ENCODE measurements around the gene ZBTB46.
"Not testable (repeated sequence)": the region's sequence is repeated elsewhere in the genome, so short reads cannot be mapped to it uniquely, and the experiment has no call there.

Gene ZBTB46

DNA sequence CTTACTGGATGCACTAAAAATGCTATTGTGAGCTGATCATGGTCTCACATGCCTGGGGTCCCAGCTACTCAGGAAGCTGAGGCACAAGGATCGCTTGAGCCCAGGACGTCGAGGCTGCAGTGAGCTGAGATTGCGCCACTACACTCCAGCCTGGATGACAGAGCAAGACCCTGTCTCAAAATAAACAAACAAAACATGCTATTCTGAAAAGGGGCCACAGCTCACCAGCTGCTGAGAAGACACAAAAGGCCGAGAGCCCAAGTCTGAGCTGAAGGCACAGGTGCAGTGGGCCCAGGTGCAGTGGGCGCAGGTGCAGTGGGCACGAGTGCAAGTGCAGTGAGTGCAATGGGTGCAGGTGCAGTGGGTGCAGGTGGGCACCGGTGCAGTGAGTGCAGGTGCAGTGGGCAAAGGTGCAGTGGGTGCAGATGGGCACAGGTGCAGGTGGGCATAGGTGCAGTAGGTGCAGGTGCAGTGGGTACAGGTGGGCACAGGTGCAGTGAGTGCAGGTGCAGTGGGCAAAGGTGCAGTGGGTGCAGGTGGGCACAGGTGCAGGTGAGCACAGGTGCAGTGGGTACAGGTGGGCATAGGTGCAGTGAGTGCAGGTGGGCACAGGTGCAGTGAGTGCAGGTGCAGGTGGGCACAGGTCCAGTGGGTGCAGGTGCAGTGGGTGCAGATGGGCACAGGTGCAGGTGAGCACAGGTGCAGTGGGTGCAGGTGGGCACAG, 16.0 kb downstream of the ZBTB46 start:
- no peak for DNase-seq (ENCODE audit: low read depth)

DNA sequence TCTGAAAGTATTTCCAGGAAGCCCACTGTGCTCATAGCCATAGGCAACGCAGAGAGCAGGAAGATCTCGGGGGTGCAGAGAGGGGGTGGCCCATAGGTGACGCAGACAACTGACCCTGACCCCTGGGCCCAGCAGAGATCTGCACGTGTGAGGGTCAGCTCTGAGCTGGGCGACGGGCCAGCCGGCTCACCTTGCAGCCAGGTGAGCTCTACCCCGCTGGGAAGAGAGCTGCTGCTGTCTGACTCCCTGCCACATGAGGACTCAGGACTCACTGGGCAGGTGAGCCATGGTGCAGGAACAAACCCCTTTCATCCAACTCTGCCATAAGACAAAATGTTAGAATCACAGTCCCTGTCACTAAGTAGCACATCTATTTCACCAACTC, 19.6 kb downstream of the ZBTB46 start:
- no peak for DNase-seq (ENCODE audit: low read depth)

DNA sequence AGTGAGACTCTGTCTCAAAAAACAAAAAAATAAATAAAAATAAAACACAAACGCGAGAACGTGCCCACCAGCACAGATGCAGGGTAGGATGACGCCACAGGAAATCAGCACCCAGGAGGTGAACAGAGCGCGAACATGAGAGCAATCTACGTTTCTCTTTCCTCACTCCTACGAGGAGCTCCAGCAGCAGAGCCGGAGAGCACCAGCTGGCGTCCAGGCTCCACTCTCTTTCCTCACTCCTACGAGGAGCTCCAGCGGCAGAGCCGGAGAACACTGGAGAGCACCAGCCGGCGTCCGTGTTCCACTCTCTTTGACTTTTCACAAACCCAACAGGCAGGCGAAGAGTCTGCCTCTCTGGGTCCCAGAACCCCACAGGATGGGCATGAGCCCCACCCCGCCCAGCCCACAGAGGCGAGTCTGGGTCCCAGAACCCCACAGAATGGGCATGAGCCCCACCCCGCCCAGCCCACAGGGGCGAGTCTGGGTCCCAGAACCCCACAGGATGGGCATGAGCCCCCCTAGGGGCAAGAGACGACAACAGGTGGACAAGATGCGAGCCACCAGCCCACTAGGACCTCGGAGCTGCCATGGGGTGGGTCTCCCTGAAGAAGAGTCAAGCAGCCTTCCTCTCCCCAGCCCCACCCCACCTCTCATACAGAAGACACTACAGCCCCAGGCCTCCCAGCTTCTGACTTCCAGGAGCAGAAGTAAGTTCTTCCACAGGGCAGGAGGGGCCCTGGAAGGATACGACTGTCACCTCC, 20.2 kb downstream of the ZBTB46 start:
- no peak for DNase-seq (ENCODE audit: low read depth)

DNA sequence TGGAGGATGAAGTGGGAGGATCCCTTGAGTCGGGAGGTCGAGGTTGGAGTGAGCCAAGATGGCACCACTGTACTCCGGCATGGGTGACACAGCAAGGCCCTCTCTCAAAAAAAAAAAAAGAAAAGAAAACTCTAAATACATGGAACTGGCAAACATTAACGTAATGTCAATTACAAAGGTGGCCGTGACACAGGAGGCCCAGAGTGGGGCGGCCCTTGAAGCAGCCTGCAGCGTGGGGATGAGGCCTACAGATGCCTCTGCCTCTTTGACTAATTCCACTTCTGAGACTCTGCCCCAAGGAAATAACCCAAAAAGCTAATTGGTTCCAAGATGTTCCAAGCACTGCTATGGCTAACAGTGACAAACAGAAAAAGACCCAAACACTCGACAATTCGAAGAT, 21.2 kb downstream of the ZBTB46 start:
- DNase-seq (ENCODE audit: low read depth), result no peak

DNA sequence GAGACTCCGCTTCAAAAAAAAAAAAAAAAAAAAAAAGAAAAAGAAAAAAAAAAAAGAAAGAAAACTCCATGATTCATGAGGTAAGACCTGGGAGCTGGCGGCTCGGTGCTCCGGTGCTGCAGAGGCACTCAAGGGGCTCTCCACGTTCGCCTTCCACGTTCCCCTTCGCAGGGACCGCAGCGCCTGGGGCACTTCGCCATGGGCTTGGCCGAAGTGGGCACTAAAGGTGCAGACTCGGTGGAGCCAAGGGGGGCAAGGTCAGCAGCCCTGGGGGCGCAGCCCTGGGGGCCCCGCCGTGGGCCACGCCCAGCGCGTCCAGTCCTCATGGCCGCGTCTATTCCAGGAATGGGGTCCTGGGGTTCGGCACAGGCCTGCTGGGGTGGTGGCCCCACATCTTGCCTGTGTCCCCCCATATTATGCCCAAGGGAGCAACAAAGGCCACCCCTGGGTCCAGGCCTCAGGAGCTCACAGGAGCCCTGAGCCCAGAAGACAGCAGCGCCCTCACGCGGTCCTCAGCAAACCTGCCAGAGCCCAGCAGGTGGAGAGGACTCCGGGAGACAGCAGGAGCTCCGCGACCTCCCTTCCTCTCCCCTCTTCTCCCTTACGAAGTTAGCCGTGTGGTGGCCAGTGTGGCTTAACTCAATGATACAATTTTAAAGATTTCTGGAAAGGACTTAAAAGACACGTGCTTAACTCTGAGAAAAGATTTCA, 21.9 kb downstream of the ZBTB46 start:
- no peak for DNase-seq (ENCODE audit: low read depth)

DNA sequence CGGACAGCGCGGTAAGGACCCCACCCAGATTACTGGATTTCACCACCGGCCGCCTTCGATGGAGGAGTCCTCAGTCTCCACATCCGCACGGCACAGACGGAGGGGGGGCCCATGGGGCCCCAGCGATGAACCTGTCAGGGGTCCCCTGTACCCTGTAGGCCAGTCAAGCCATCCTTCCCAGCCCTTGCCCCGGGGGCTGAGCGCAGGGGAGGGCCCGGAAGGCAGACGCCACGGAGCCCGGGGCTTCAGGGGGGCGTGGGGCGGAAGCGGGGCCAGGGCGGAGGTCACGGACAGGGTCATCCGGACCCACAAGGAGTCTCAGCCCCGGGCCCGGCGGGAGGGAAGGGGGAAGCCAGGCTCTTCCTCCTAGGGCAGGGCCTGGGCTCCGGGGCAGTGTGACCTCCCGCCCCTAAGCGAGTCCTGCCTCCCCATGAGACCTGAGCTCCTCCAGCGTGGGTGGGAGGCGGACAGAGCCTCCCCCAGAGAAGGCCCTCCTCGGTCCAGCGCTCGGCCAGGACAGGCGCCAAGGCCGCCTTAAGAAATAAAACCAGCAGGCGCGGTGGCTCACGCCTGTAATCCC, 22.8 kb downstream of the ZBTB46 start:
- DNase-seq (ENCODE audit: low read depth), result no peak

DNA sequence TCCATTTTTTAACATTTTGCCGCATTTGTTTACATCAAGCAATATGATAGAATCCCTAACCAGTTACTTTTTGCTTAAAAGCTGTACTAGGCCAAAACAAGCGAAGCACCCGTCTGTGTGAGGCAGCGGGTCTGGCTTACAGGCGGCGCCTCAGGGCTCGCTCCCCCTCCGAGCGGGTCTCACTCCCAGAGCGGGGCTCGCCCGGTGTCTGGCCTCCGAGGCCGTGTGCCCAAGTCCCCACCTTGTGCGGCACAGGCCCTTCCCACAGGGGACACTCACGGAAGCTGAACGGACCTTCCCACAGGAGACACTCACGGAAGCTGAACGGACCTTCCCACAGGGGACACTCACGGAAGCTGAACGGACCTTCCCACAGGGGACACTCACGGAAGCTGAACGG, 23.4 kb downstream of the ZBTB46 start:
- DNase-seq (ENCODE audit: low read depth), result no peak

DNA sequence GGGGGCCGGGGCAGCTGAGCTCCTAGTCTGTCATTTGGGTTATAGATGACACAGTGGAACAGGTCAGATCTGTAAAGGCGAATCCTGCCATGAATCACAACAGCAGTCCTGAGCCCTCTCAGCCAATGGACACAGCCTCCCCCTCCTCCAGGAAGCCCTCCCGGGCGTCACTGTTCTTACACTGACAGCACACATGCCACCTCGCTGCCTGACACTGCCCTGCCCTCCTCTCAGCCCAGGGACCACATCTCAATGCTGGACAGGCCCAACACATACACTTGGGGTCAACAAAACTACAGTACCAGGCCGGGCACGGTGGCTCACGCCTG, 26.8 kb downstream of the ZBTB46 start:
- no peak for DNase-seq (ENCODE audit: low read depth)

DNA sequence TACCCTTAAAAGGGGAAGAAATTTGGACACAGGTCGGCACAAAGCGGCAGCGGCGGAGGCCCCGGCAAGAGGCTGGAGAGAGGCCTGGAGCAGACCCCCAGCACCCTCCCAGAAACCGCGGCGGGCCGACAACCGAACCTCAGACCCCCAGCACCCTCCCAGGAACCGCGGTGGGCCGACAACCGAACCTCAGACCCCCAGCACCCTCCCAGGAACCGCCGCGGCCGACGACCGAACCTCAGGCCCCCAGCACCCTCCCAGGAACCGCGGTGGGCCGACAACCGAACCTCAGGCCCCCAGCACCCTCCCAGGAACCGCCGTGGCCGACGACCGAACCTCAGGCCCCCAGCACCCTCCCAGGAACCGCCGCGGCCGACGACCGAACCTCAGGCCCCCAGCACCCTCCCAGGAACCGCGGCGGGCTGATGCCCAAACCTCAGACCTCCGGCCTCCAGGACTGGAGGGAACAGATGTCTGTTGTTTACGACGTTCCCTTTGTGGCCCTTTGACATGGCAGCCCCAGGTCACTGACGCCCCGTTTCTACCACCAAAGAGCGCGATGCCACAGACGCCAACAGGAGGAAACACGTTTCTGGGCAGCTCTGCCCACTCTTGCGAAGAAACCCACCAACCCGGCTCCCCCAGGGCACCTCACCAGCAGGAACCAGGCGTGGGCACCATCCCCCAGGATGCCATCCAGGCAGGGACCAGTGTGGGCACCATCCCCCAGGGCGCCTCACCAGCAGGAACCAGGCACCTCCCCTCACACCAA, 28.4 kb downstream of the ZBTB46 start:
- DNase-seq (ENCODE audit: low read depth), result no peak

DNA sequence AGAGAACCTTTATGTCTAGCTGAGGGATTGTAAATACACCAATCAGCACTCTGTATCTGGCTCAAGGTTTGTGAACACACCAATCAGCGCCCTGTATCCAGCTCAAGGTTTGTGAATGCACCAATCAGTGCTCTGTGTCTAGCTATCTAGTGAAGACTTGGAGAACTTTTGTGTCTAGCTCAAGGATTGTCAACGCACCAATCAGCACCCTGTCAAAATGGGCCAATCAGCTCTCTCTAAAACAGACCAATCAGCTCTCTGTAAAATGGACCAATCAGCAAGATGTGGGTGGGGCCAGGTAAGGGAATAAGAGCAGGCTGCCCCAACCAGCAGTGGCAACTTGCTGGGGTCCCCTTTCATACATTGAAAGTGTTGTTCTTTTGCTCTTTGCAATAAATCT, 29.9 kb downstream of the ZBTB46 start:
- DNase-seq (ENCODE audit: low read depth), result not testable (repeated sequence)

DNA sequence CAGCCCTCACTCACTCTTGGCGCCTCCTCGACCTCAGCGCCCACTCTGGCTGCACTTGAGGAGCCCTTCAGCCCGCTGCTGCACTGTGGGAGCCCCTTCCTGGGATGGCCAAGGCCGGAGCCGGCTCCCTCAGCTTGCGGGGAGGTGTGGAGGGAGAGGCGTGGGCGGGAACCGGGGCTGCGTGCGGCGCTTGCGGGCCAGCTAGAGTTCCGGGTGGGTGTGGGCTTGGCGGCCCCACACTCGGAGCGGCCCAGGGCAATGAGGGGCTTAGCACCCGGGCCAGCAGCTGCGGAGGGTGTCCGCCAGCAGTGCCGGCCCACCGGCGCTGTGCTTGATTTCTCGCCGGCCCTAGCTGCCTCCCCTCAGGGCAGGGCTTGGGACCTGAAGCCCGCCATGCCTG, 30.7 kb downstream of the ZBTB46 start:
- DNase-seq (ENCODE audit: low read depth), result not testable (repeated sequence)

DNA sequence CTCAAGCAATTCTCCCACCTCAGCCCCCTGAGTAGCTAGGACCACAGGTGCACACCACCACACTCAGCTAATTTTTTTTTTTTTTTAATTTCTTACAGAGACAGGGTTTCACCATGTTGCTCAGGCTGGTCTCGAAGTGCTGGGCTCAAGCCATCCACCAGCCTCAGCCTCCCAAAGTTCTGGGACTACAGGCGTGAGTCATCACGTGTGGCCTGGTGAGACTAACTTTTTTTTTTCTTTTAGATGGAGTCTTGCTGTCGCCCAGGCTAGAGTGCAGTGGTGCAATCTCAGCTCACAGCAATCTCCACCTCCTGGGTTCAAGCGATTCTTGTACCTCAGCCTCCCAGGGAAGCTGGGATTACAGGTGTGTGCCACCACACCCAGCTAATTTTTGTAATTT, 31.9 kb downstream of the ZBTB46 start:
- DNase-seq (ENCODE audit: low read depth), result not testable (repeated sequence)

DNA sequence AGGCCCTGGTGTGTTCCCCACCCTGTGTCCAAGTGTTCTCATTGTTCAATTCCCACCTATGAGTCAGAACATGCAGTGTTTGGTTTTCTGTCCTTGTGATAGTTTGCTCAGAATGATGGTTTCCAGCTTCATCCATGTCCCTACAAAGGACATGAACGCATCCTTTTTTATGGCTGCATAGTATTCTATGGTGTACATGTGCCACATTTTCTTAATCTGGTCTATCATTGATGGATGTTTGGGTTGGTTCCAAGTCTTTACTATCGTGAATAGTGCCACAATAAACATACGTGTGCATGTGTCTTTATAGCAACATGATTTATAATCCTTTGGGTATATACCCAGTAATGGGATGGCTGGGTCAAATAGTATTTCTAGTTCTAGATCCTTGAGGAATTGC, 33.9 kb downstream of the ZBTB46 start:
- DNase-seq (ENCODE audit: low read depth), result not testable (repeated sequence)

DNA sequence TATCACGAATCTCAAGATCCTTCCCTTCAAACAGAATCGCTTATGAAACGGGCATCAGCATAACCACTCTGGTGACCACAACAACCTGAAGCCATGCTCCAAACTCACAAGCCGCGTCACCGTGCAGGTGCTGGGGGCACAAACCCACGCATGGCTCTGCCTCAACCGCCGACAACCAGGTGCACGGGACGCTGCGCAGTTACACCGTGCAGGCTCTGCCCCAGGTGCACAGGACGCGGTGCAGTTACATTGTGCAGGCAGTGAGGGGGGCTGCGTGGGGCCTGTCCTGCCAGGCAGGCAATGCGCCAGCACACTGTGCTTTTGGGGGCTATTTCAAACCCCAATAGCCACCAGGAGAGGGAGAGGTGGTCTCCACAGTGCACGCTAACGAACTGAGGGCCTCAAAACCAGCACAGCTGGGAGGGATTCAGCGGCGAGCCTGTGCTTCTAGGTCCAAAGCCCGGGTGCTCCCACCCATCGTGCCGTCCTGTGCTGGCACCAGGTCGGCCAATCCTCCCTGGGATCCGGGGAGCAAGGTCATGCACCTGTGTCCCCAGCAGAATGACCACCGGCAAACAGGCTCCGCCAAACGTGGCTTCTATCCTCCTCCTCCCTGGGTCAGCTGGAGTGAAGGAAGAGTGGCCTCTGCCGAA, 35.8 kb downstream of the ZBTB46 start:
- DNase-seq (ENCODE audit: low read depth), result no peak

DNA sequence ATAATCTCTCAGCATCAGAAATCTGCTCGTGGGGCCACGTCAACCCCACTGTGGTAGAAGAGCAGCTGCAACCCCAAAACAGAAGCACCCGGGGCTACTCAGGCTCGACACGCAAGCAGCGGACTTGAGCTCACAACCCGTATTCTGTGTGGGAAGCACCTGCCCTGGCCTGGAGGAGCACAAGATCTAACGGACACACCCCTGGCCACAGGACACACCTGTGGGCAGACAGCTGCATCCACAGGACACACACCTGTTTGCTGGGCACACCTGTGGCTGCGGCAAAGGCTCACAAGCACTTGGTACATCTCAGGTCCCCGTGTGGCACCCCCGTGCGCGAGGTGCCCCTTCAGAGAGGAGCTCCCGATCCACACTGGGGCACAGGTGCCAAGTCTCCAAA, 36.5 kb downstream of the ZBTB46 start:
- DNase-seq (ENCODE audit: low read depth), result no peak

DNA sequence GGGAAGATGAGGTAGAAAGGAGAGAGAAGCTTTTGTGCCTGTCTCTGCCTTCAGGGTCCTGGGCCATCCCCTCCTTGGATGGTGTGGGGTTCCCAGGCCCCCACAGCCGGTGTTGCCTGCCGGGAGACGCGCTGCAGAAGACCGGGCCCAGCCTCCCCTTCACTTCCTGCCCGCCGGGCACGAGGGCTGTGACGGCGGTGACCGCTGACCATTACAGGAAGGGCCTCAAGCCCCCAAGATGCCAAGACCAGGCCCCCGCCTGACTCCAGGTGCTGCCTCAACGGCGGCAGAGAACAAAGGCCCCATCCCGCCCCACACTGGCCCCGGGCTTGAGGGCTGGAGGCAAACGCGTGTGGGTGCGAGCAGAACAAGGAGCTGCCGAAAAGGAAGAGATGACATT, 38.2 kb downstream of the ZBTB46 start:
- DNase-seq (ENCODE audit: low read depth), result no peak

DNA sequence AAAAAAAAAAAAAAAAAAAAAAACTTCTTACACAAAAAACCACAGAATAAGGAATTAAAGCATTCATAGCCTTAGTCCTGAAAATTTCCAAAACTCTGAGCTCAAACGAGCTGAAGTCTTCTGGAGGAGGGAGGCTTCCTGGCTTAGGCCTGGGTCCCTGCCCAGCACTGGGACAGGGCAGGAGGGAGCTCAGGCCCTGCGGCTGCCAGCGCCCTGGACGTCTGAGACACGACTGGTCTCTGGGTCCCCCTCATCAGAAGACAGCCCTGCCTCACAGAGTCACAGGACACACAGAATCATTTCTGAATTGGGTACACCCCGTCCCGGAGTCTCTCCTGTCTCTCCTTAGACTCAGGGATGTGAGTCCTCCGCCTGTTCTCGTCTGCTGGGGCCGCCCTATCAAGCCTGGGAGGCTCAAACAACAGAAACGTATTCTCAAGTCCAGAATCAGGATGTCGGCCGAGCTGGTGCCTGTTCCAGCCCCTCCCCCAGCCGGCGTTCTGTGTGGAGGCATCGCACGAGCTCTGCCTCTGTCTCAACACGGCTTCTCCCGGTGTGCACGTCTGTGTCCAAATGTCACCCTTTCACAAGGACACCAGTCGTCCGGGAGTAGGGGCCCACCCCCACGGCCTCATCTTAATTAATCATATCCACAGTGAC, 39.4 kb downstream of the ZBTB46 start:
- DNase-seq (ENCODE audit: low read depth), result no peak

DNA sequence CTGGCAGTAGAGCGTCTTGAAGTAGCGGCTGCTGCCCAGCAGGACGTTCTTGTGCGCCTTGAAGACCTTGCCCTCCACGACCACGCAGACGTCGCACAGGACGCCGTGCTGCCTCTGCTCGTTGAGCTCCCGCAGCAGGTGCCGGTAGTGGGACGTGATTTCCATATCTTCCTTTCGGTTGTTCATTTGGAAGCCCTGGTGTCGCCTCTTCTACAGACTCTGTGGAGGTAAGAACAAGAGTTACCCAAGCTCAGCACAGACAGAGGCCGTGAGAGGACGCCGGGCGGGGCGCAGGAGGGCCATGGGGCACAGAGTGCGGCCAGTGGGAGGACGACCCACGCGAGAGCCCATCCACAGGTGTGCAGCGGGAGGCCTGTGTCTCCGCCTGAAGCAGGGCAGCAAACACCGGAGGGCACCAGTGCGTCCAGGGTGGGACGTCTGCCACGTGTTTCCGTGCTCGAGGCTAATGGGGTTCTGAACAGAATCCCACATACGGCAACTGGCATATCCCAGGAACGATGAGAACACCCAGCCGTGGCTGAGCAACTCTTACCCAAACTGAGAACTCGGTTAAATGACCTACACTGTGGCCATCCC, 40.4 kb downstream of the ZBTB46 start:
- DNase-seq (ENCODE audit: low read depth), result no peak

DNA sequence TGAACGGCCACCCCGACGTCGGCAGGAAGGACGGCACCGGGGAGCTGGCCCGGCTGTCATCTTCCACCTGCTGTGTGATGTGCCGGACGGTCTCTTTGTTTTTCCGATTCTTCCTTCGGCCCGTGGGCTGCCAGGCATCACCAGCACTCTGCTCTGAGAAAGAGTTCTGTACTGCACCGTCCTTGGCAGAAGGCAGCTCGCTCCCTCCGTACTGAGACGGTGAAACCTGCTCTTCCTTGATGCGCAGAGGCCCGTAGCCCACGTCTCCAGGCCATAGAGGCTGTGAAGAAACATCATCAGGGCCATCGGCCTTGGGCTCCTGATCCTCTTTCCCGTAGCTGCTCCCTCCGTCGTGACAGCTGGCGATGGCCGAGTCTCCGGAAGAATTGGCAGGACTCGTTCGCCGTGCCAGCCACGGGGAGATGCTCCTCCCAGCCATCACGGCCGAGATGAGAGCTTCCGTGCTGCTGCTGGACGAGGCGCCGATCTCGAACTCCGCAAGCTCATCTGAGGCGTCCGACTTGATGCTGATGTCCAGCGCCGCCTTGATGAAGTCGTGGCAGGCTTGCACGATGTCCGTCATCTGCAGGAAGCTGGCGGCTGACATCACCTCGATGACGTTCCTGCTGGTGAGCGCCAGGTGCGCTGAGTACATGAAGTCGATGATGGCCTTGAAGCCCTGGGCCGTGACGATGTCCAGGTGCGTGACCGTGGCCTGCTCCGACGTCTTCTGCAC, 41.1 kb downstream of the ZBTB46 start:
- DNase-seq (ENCODE audit: low read depth), result no peak

DNA sequence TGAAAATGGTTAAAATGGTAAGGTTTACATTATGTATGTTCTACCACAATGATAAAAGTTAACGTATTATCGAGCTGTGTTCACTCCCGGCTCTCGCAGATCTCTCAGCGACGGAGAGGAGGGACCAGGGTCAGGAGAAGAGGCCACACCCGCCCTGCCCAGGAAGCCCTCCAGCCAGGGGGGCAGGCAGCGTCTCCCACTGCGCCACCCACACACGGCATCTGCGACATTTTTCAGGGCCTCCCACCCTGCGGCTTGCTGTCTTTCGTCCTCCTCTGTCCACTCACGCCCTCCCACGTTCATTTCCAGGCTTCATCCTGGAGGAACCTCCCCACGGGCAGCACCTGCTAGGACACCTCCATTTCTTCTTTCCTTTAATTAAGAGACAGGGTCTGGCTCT, 43.3 kb downstream of the ZBTB46 start:
- DNase-seq (ENCODE audit: low read depth), result no peak
